ENCODE data around the gene SLC41A2. TPM values are rescaled to one million over a fixed set of nuclear protein-coding genes. Genes with fewer than 3 reads are reported as not detected.

SLC41A2 gene
- polyA plus RNA-seq, 3 donors = 0.08 to 0.27 TPM; not detected in 1

- Histone ChIP-seq H3K4me2 (replicated peaks; ENCODE audit: extremely low read depth, low read length, poor library complexity, severe bottlenecking) (no peak overlapping the region), H3K79me2 (ENCODE audit: insufficient read depth, low read length) (no peaks in the 10 kb centered on the region), H3K4me3 (replicated peaks in 1 of 3; ENCODE audit: low read depth in 2 of 3, low read length in 3 of 3) (no peak overlapping the region), H3K36me3 (replicated peaks in 1 of 2; ENCODE audit: control insufficient read depth in 1 of 2, insufficient read depth in 2 of 2, low read length in 2 of 2) (no peaks in the 10 kb centered on the region), H3K27me3 (ENCODE audit: control insufficient read depth in 2 of 2, insufficient read depth in 2 of 2, low read length in 2 of 2) (no peaks in the 10 kb centered on the region), H3K9me3 (replicated peaks in 1 of 2; ENCODE audit: control insufficient read depth in 1 of 2, insufficient read depth in 1 of 2, low read length in 2 of 2) (no peaks in the 10 kb centered on the region), H3K4me1 (ENCODE audit: control insufficient read depth in 1 of 2, insufficient read depth in 2 of 2, low read length in 2 of 2) (no peaks in the 10 kb centered on the region), H3K27ac (ENCODE audit: low read depth in 1 of 2, low read length in 2 of 2) (no peak overlapping the region), H3K9ac (ENCODE audit: insufficient read depth, low read length, poor library complexity, severe bottlenecking) (no peak overlapping the region), H2AFZ (ENCODE audit: insufficient read depth, low read depth, low read length, poor library complexity, severe bottlenecking) (no peak overlapping the region), H4K20me1 (ENCODE audit: insufficient read depth, low read length) (no peaks in the 10 kb centered on the region)
- Mint-ChIP-seq H3K36me3 (no peaks in the 10 kb centered on the region), H3K4me3 (no peak overlapping the region), H3K9me3 (peaks cover 0 to under 1% (median 0%) of the 10 kb centered on the region in 7 donors), H3K4me1 (no peaks in the 10 kb centered on the region), H3K27me3 (ENCODE audit: low read depth in 3 of 3) (peaks cover 0 to 3% (median 0%) of the 10 kb centered on the region in 3 donors), H3K27ac (no peak overlapping the region)
- no peak for TF ChIP-seq CTCF (IDR thresholded peaks at IDR 0.05)
- intact Hi-C loops (cut with micrococcal nuclease) = no loop called here
- no CpG with 5 or more reads among the region's 1 CpG for WGBS (ENCODE audit: insufficient coverage)
- DNase-seq = no peak
Measured at GRCh38 chr12:104910196-104910840, 47.8 kb downstream of the SLC41A2 start.

GRCh38 chr12:104909761-104910160, 48.3 kb downstream of the SLC41A2 start:
- intact Hi-C loops (cut with micrococcal nuclease) = no loop called here
- H3K4me3 ChIP-seq (replicated peaks in 1 of 3; ENCODE audit: low read depth in 2 of 3, low read length in 3 of 3) = no peak overlapping the region
- H3K9ac ChIP-seq (ENCODE audit: insufficient read depth, low read length, poor library complexity, severe bottlenecking) = no peak overlapping the region
- no peaks in the 10 kb centered on the region for H3K4me1 ChIP-seq (ENCODE audit: control insufficient read depth in 1 of 2, insufficient read depth in 2 of 2, low read length in 2 of 2)
- WGBS (ENCODE audit: insufficient coverage) = no CpG with 5 or more reads among the region's 2 CpGs
- Mint-ChIP-seq H3K36me3 (no peaks in the 10 kb centered on the region), H3K9me3 (peaks cover 0 to 4% (median 0%) of the 10 kb centered on the region in 7 donors), H3K4me3 (no peak overlapping the region), H3K27ac (no peak overlapping the region), H3K4me1 (no peaks in the 10 kb centered on the region), H3K27me3 (ENCODE audit: low read depth in 3 of 3) (peaks cover 0 to 3% (median 0%) of the 10 kb centered on the region in 3 donors)
- H3K27me3 ChIP-seq (ENCODE audit: control insufficient read depth in 2 of 2, insufficient read depth in 2 of 2, low read length in 2 of 2) = no peaks in the 10 kb centered on the region
- no peak overlapping the region for H3K4me2 ChIP-seq (replicated peaks; ENCODE audit: extremely low read depth, low read length, poor library complexity, severe bottlenecking)
- DNase-seq = no peak
- H4K20me1 ChIP-seq (ENCODE audit: insufficient read depth, low read length) = no peaks in the 10 kb centered on the region
- no peaks in the 10 kb centered on the region for H3K36me3 ChIP-seq (replicated peaks in 1 of 2; ENCODE audit: control insufficient read depth in 1 of 2, insufficient read depth in 2 of 2, low read length in 2 of 2)
- TF ChIP-seq CTCF (IDR thresholded peaks at IDR 0.05) = no peak
- H3K79me2 ChIP-seq (ENCODE audit: insufficient read depth, low read length) = no peaks in the 10 kb centered on the region
- no peak overlapping the region for H2AFZ ChIP-seq (ENCODE audit: insufficient read depth, low read depth, low read length, poor library complexity, severe bottlenecking)
- no peak overlapping the region for H3K27ac ChIP-seq (ENCODE audit: low read depth in 1 of 2, low read length in 2 of 2)
- no peaks in the 10 kb centered on the region for H3K9me3 ChIP-seq (replicated peaks in 1 of 2; ENCODE audit: control insufficient read depth in 1 of 2, insufficient read depth in 1 of 2, low read length in 2 of 2)

Other genes with a start within 250 kb of the SLC41A2 start
- gene NOPCHAP1, start 28.0 kb upstream of the SLC41A2 start, polyA plus RNA-seq = 10 to 100 TPM in 2 of 3 donors, 1 to 10 TPM in 1; 2.6 to 14.0 (median 12.0) TPM
- gene ALDH1L2, start 126.2 kb upstream of the SLC41A2 start, polyA plus RNA-seq = under 1 TPM in 2 of 3 donors, not detected in 1; 0.03 to 0.20 TPM
- 10 to 100 TPM; 62.6 to 95.3 (median 69.0) TPM for gene WASHC4, start 149.4 kb upstream of the SLC41A2 start, polyA plus RNA-seq